Pancreas (tissue), 10 donors: ENCODE results near the gene ESR2. TPM values are rescaled to one million over a fixed set of nuclear protein-coding genes. Genes with fewer than 3 reads are reported as not detected.
A peak's percentile ranks its signal among the peaks of the same experiment; 100 is the strongest.

ENCODE experiments used
- ATAC-seq, 4 donors: fragments of 200-7000 bp; cut with Tn5 transposase; one replicate each; pipeline versions ENCODE4 v1.8.0 to v1.9.1; 2020; ENCODE audit warnings: mild to moderate bottlenecking in 4 of 4, moderate library complexity in 4 of 4
- DNase-seq, 6 donors: peaks; one replicate each; pipeline ENCODE4 v3.0.0-alpha.2; 2020
- FAIRE-seq: peaks from 2 replicates; lab custom pipeline; 2012; peaks lifted over from hg19 to GRCh38; lab: Jason Lieb, UNC
- H3K27ac ChIP-seq, 4 donors: fragments of 200-600 bp; sonication (generic); 1 replicate in 3 of 4; 2 replicates in 1 of 4; pipeline versions ENCODE4 v1.5.0 to v1.8.0; 2020
- H3K27me3 ChIP-seq, 4 donors: fragments of 200-600 bp; one replicate each; pipeline ENCODE4 v1.8.0; 2021
- H3K36me3 ChIP-seq, 3 donors: fragments of 200-600 bp; sonication (generic) in 1 of 3; one replicate each; pipeline versions ENCODE4 v1.5.0 to v1.8.0; 2020 to 2021
- H3K4me1 ChIP-seq, 3 donors: fragments of 200-600 bp; one replicate each; pipeline ENCODE4 v1.8.0; 2021
- H3K4me3 ChIP-seq, 4 donors: fragments of 200-600 bp; sonication (generic) in 2 of 4; one replicate each; pipeline versions ENCODE4 v1.5.0 to v1.8.0; 2020 to 2021
- H3K9me3 ChIP-seq, 4 donors: fragments of 200-600 bp; one replicate each; pipeline ENCODE4 v1.8.0; 2021
- CTCF ChIP-seq, 4 donors: fragments of 200-600 bp; sonication (generic) in 3 of 4; IDR thresholded peaks; one replicate each; pipeline versions ENCODE4 v1.5.0 to v1.8.0; 2021; ENCODE audit warnings: antibody characterized with exemption in 4 of 4
- WGBS, 2 donors: extraction: QIAGEN DNeasy Blood & Tissue Kit; methylation state at CpG; one replicate each; pipeline ENCODE4 v1.1.7; 2013; 5-methylcytosine and 5-hydroxymethylcytosine counted together
- intact Hi-C, 3 donors: fragments of 100-400 bp; cut with DNase I; formaldehyde crosslinking; loops; one replicate each; pipeline versions ENCODE4 v1.11.1 to v1.14.2; 2022
- polyA plus RNA-seq, 2 donors: library from polyadenylated mRNA; stranded (reverse); fragments of 200-250 nt; gene quantifications; one replicate each; pipeline ENCODE4 v1.2.3, GENCODE V29; 2013
- total RNA-seq, 6 donors: library from RNA; stranded (reverse); fragmentation: NEBNext Ultra II Directional in 4 of 6; extraction: Animal tissue kit (Norgen Biotek cat#: 25700) in 4 of 6; gene quantifications; one replicate each; pipeline versions ENCODE4 v1.2.1 to v1.2.4, GENCODE V29; 2021 to 2023
- donor health status: healthy with polysubstance abuse.
- donor health status: DM: no; HTN: no; CAD: no; lungs with moderate emphysema.
- donor health status: DM: no; HTN: no; CAD: no.
- donor health status: control.
- donor health status: control.
- donor health status: Bipolar disorder and iron deficiency.
- donor health status: DM: yes; HTN: yes; CAD: no.
- donor health status: DM: no; HTN: no; CAD: no.
- donor health status: DM: no; HTN: no; CAD: no.
- donor health status: DM: yes; HTN: yes; CAD: no.

The ESR2 gene
- total and polyA plus RNA-seq, 8 donors = 0.08 to 0.78 (median 0.19) TPM

GRCh38 chr14:64112867-64113678 lies 181.1 kb downstream of the ESR2 start:
- DNase-seq = peak; percentile 74 to 85 (median 82)
- no peaks in the 10 kb centered on the region for H3K36me3 ChIP-seq
- H3K4me3 ChIP-seq = peak overlapping the region in 2 of 4 donors; percentile 28 to 29
- H3K4me1 ChIP-seq = peaks cover 10 to 17% (median 12%) of the 10 kb centered on the region in 3 donors
- WGBS, 2 donors = 30 to 32% methylated on average over 17 of the region's 17 CpGs
- no peaks in the 10 kb centered on the region for H3K27me3 ChIP-seq
- no peak for TF ChIP-seq CTCF (IDR thresholded peaks at IDR 0.05)
- no peaks in the 10 kb centered on the region for H3K9me3 ChIP-seq
- peak; percentile 79 to 87 (median 86) for ATAC-seq
- intact Hi-C loops = no loop called here
- FAIRE-seq = no peak
- H3K27ac ChIP-seq = peak overlapping the region; percentile 33 to 91 (median 82)

GRCh38 chr14:64110802-64111201 lies 183.4 kb downstream of the ESR2 start:
- DNase-seq (no peak), ATAC-seq (no peak), FAIRE-seq (no peak)
- no peaks in the 10 kb centered on the region for H3K36me3 ChIP-seq
- H3K4me1 ChIP-seq = peaks cover 10 to 17% (median 16%) of the 10 kb centered on the region in 3 donors
- TF ChIP-seq CTCF (IDR thresholded peaks at IDR 0.05) = no peak
- H3K4me3 ChIP-seq = no peak overlapping the region
- H3K9me3 ChIP-seq = no peaks in the 10 kb centered on the region
- intact Hi-C loops = no loop called here
- no peaks in the 10 kb centered on the region for H3K27me3 ChIP-seq
- peak overlapping the region in 1 of 4 donors; percentile 91 for H3K27ac ChIP-seq
- WGBS, 2 donors = 97 to 100% methylated on average over 1 of the region's 1 CpG

- FAIRE-seq = no peak
- 20 to 24% methylated on average over 1 of the region's 1 CpG for WGBS, 2 donors
- intact Hi-C loops = no loop called here
- Histone ChIP-seq H3K27me3 (no peaks in the 10 kb centered on the region), H3K4me1 (peaks cover 10 to 17% (median 16%) of the 10 kb centered on the region in 3 donors), H3K36me3 (no peaks in the 10 kb centered on the region), H3K9me3 (no peaks in the 10 kb centered on the region), H3K4me3 (no peak overlapping the region), H3K27ac (peak overlapping the region in 1 of 4 donors; percentile 91)
- peak in 2 of 4 donors; percentile 7 to 23 for ATAC-seq
- no peak for DNase-seq
- no peak for TF ChIP-seq CTCF (IDR thresholded peaks at IDR 0.05)
These were observed 184.2 kb downstream of the ESR2 start for GRCh38 chr14:64109819-64110554.

GRCh38 chr14:64107438-64107837 lies 186.7 kb downstream of the ESR2 start:
- intact Hi-C loops = no loop called here
- H3K36me3 ChIP-seq = no peaks in the 10 kb centered on the region
- DNase-seq = peak in 1 of 6 donors; percentile 27
- TF ChIP-seq CTCF (IDR thresholded peaks at IDR 0.05) = no peak
- H3K27ac ChIP-seq = peak overlapping the region in 3 of 4 donors; percentile 0 to 57 (median 35)
- H3K27me3 ChIP-seq = no peaks in the 10 kb centered on the region
- no peak overlapping the region for H3K4me3 ChIP-seq
- no peak for FAIRE-seq
- H3K9me3 ChIP-seq = no peaks in the 10 kb centered on the region
- peaks cover 10 to 17% (median 16%) of the 10 kb centered on the region in 3 donors for H3K4me1 ChIP-seq
- peak; percentile 75 to 83 (median 82) for ATAC-seq
- WGBS, 2 donors = 41 to 45% methylated on average over 2 of the region's 2 CpGs
